HL-60 (cell line): ENCODE data around the gene GIPC1.

Experiments used
- GABPA ChIP-seq: IDR thresholded peaks from 2 replicates; pipeline ENCODE4 v1.6.1; 2012; ENCODE audit warnings: low read depth
- POLR2AphosphoS5 ChIP-seq: IDR thresholded peaks from 2 replicates; pipeline ENCODE4 v1.6.1; 2012; ENCODE audit warnings: low read depth
- REST ChIP-seq: IDR thresholded peaks from 2 replicates; pipeline ENCODE4 v1.6.1; 2012; ENCODE audit warnings: low read depth; ENCODE audit not compliant: insufficient replicate concordance
- SPI1 ChIP-seq: IDR thresholded peaks from 2 replicates; pipeline ENCODE4 v1.6.1; 2012; ENCODE audit warnings: low read depth, mild to moderate bottlenecking, borderline replicate concordance
- TF ChIP-seq, protein P1 (sequence below): IDR thresholded peaks from one replicate; pipeline ENCODE4 v1.5.1; 2011; ENCODE audit warnings: low read length, control low read depth, inconsistent platforms; ENCODE audit not compliant: insufficient read depth

- TF ChIP-seq, protein P1, sequence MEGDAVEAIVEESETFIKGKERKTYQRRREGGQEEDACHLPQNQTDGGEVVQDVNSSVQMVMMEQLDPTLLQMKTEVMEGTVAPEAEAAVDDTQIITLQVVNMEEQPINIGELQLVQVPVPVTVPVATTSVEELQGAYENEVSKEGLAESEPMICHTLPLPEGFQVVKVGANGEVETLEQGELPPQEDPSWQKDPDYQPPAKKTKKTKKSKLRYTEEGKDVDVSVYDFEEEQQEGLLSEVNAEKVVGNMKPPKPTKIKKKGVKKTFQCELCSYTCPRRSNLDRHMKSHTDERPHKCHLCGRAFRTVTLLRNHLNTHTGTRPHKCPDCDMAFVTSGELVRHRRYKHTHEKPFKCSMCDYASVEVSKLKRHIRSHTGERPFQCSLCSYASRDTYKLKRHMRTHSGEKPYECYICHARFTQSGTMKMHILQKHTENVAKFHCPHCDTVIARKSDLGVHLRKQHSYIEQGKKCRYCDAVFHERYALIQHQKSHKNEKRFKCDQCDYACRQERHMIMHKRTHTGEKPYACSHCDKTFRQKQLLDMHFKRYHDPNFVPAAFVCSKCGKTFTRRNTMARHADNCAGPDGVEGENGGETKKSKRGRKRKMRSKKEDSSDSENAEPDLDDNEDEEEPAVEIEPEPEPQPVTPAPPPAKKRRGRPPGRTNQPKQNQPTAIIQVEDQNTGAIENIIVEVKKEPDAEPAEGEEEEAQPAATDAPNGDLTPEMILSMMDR = no peak
- TF ChIP-seq POLR2AphosphoS5 (no peak), REST (no peak), GABPA (no peak), SPI1 (no peak)
Measured at GRCh38 chr19:14495672-14496028, 277 bp downstream of the GIPC1 start.
